Erythroblast (primary cell): Measurements from ENCODE around the gene DNER.

ENCODE experiments used
- GATA1 ChIP-seq: IDR thresholded peaks from 2 replicates; pipeline ENCODE4 v1.6.1; 2011; ENCODE audit warnings: low read depth, mild to moderate bottlenecking, control low read depth, low read length, moderate library complexity
- POLR2A ChIP-seq: IDR thresholded peaks from 2 replicates; pipeline ENCODE4 v1.6.1; 2011; ENCODE audit warnings: mild to moderate bottlenecking, low read length

DNA sequence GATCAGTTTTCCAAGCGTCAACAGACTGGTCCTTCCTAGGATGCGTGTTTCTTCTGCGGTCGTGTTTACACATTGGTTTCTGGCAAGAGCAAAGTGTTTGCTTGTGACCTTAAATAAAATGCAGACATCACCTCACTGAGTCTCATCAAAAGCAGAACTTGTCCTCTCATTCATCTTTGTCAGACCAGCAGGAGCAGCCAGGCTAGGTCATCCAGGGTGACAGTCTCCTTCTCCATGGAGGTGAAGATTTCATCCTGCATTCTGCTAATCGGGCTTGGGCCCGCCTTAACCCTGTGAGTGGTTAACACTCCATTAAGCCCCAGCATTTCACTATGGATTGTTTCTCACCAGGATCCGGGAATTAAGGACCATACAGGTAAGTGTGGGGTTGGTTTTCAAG is 379.0 kb downstream of the DNER start:
- TF ChIP-seq POLR2A, result no peak
- no peak for TF ChIP-seq GATA1
